DND-41 (cell line): ENCODE data around the gene EHBP1.

Source experiments
- ATAC-seq: fragments of 200-7000 bp; cut with Tn5 transposase; 3 replicates; pipeline ENCODE4 v1.9.1; 2021; ENCODE audit warnings: low read depth; ENCODE audit not compliant: insufficient read depth
- DNase-seq: peaks from one replicate; pipeline ENCODE4 v3.0.0-alpha.2; 2020
- H2AFZ ChIP-seq: 2 replicates; pipeline ENCODE4 v1.6.0; 2012; ENCODE audit warnings: low read depth, low read length
- H3K27ac ChIP-seq: 2 replicates; pipeline ENCODE4 v1.5.1; 2012; ENCODE audit warnings: low read length, inconsistent platforms
- H3K27me3 ChIP-seq: fragments of 200-600 bp; sonication (generic); 2 replicates; pipeline ENCODE4 v1.6.0; 2012; ENCODE audit warnings: low read length, mild to moderate bottlenecking, inconsistent platforms; ENCODE audit not compliant: insufficient read depth, poor library complexity
- H3K36me3 ChIP-seq: 2 replicates; pipeline ENCODE4 v1.5.1; 2012; ENCODE audit warnings: low read length, inconsistent platforms; ENCODE audit not compliant: insufficient read depth
- H3K4me1 ChIP-seq: 2 replicates; pipeline ENCODE4 v1.5.1; 2012; ENCODE audit warnings: mild to moderate bottlenecking, low read length; ENCODE audit not compliant: insufficient read depth
- H3K4me2 ChIP-seq: 2 replicates; pipeline ENCODE4 v1.6.0; 2012; ENCODE audit warnings: mild to moderate bottlenecking, moderate library complexity, low read length, inconsistent platforms; ENCODE audit not compliant: insufficient read depth
- H3K4me3 ChIP-seq, 2 experiments: fragments of 200-600 bp in 1 of 2; shearing (Covaris generic) in 1 of 2; 2 replicates each; pipeline ENCODE4 v1.5.1; 2012 to 2016; ENCODE audit warnings: inconsistent platforms in 2 of 2, low read length in 2 of 2, mild to moderate bottlenecking in 2 of 2, low read depth in 1 of 2, moderate library complexity in 1 of 2
- H3K79me2 ChIP-seq: 2 replicates; pipeline ENCODE4 v1.6.0; 2012; ENCODE audit warnings: low read length, inconsistent platforms; ENCODE audit not compliant: insufficient read depth
- H3K9ac ChIP-seq: 2 replicates; pipeline ENCODE4 v1.6.0; 2012; ENCODE audit warnings: low read depth, mild to moderate bottlenecking, inconsistent platforms, low read length, moderate library complexity
- H3K9me3 ChIP-seq: 2 replicates; pipeline ENCODE4 v1.5.1; 2012; ENCODE audit warnings: low read length, moderate library complexity, mild to moderate bottlenecking, inconsistent platforms; ENCODE audit not compliant: insufficient read depth, severe bottlenecking
- H4K20me1 ChIP-seq: 2 replicates; pipeline ENCODE4 v1.6.0; 2012; ENCODE audit warnings: low read length; ENCODE audit not compliant: insufficient read depth
- CTCF ChIP-seq: IDR thresholded peaks from 2 replicates; pipeline ENCODE4 v1.5.1; 2012; ENCODE audit warnings: borderline replicate concordance, low read length, moderate library complexity, mild to moderate bottlenecking; ENCODE audit not compliant: poor library complexity, severe bottlenecking; ENCODE audit errors: extremely low read depth
- EZH2 ChIP-seq: IDR thresholded peaks from 3 replicates; pipeline ENCODE4 v1.6.1; 2012; ENCODE audit warnings: borderline replicate concordance, low read depth, mild to moderate bottlenecking, moderate library complexity, low read length, inconsistent platforms; ENCODE audit not compliant: severe bottlenecking

The EHBP1 gene

GRCh38 chr2:63029058-63029457 is 323.5 kb downstream of the EHBP1 start:
- TF ChIP-seq CTCF (no peak), EZH2 (no peak)
- H3K36me3 ChIP-seq = no peaks in the 10 kb centered on the region
- no peaks in the 10 kb centered on the region for H3K79me2 ChIP-seq
- H3K9ac ChIP-seq = no peak overlapping the region
- no peak overlapping the region for H3K27ac ChIP-seq
- H4K20me1 ChIP-seq = no peaks in the 10 kb centered on the region
- no peaks in the 10 kb centered on the region for H3K4me1 ChIP-seq
- H3K27me3 ChIP-seq = no peaks in the 10 kb centered on the region
- DNase-seq (no peak), ATAC-seq (no peak)
- H2AFZ ChIP-seq = no peak overlapping the region
- no peak overlapping the region for H3K4me3 ChIP-seq
- no peak overlapping the region for H3K4me2 ChIP-seq
- H3K9me3 ChIP-seq = no peaks in the 10 kb centered on the region

GRCh38 chr2:63034526-63034925 is 329.0 kb downstream of the EHBP1 start:
- H3K4me3 ChIP-seq = no peak overlapping the region
- H3K9ac ChIP-seq = no peak overlapping the region
- no peaks in the 10 kb centered on the region; the same call in 1 of the 2 replicates for H3K36me3 ChIP-seq
- H2AFZ ChIP-seq = no peak overlapping the region
- H4K20me1 ChIP-seq = no peaks in the 10 kb centered on the region
- H3K9me3 ChIP-seq = no peaks in the 10 kb centered on the region
- no peaks in the 10 kb centered on the region for H3K79me2 ChIP-seq
- no peaks in the 10 kb centered on the region for H3K27me3 ChIP-seq
- H3K27ac ChIP-seq = no peak overlapping the region
- TF ChIP-seq CTCF = no peak
- TF ChIP-seq EZH2 = no peak
- H3K4me1 ChIP-seq = no peaks in the 10 kb centered on the region
- no peak for ATAC-seq
- no peak for DNase-seq
- H3K4me2 ChIP-seq = no peak overlapping the region

GRCh38 chr2:63035169-63035568 is 329.7 kb downstream of the EHBP1 start:
- no peaks in the 10 kb centered on the region for H3K4me1 ChIP-seq
- H3K9ac ChIP-seq = no peak overlapping the region
- no peaks in the 10 kb centered on the region for H3K79me2 ChIP-seq
- no peaks in the 10 kb centered on the region for H3K27me3 ChIP-seq
- TF ChIP-seq EZH2 = no peak
- no peaks in the 10 kb centered on the region for H3K9me3 ChIP-seq
- H3K4me3 ChIP-seq = no peak overlapping the region
- no peak overlapping the region for H3K4me2 ChIP-seq
- H3K27ac ChIP-seq = no peak overlapping the region
- H3K36me3 ChIP-seq = no peaks in the 10 kb centered on the region; the same call in 1 of the 2 replicates
- H2AFZ ChIP-seq = no peak overlapping the region
- ATAC-seq (no peak), DNase-seq (no peak)
- no peaks in the 10 kb centered on the region for H4K20me1 ChIP-seq

- H4K20me1 ChIP-seq = no peaks in the 10 kb centered on the region
- DNase-seq (no peak), ATAC-seq (no peak)
- no peaks in the 10 kb centered on the region; the same call in 1 of the 2 replicates for H3K36me3 ChIP-seq
- no peak for TF ChIP-seq EZH2
- H3K27ac ChIP-seq = no peak overlapping the region
- no peaks in the 10 kb centered on the region for H3K27me3 ChIP-seq
- H3K4me3 ChIP-seq = no peak overlapping the region
- no peaks in the 10 kb centered on the region for H3K4me1 ChIP-seq
- H3K9me3 ChIP-seq = no peaks in the 10 kb centered on the region
- H2AFZ ChIP-seq = no peak overlapping the region
- H3K4me2 ChIP-seq = no peak overlapping the region
- no peaks in the 10 kb centered on the region for H3K79me2 ChIP-seq
- H3K9ac ChIP-seq = no peak overlapping the region
Measured at GRCh38 chr2:63035660-63036059, 330.1 kb downstream of the EHBP1 start.
